Fibroblast of skin of left quadriceps (primary cell): ENCODE results near the gene MAPK11.
A peak's percentile ranks its signal among the peaks of the same experiment; 100 is the strongest.

Experiments
- DNase-seq, 2 experiments: peaks; one replicate each; pipeline ENCODE4 v3.0.0-alpha.2; 2013; ENCODE audit warnings: low read depth in 2 of 2

MAPK11 gene

DNA sequence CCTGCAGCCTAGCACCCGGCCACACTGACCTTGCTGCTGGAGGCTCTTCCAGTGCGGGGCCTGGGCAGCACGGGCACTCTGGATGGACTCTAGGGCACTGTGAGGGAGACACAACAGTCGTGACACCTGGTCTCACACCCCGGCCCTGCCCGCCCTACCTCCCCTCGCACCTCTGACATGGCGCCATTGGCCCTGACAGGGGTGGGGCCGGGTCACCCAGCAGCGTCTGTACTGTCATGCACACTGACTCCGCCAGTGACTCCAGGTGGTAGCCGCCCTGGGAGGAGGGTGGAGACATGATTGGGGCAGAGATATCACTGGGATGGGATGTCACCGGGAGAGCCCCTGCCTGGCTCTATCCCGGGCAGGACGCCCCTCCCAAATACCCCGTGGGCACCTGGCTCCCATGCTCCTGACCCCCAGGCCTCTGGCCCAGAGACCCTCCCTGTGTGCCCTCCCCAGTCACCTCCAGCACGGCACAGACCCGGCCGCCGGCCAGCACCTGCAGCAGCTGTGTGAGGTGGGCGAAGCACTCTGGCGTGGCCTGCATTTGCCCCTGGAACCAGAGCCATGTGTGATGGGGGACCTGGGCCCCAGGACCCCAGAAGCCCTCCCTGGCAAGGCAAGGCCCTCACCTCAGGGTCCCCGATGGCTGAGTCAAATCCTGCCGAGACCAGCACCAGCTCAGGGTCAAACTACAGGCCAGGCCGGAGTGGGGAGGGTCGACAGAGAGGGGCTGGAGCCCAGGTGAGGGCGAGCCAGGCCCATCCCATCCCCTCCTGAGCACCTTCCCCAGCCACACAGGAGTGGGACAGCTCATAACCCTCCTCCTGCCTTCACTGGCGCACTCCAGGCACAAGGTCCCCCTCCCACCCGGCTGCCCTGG is 21.7 kb downstream of the MAPK11 start:
- no peak for DNase-seq

DNA sequence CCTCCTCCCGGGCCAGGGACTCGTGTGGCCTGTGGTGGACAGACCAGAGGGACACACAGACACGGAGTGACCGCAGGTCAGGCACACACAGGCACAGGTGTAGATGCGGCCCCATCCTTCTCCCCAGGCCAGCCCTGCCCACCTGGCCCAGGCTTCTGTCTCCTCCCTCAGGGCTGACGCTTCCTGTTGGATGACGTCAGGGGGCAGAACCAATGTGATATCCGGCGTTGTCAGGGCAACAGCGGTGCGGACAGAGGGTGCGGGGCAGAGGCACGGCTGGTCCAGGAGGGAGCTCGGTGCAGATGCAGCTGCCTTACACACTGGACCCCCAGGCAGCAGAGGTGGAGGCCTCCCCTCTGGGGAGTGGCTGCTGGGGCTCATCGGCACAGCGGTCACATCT is 22.4 kb downstream of the MAPK11 start:
- DNase-seq, result no peak

DNA sequence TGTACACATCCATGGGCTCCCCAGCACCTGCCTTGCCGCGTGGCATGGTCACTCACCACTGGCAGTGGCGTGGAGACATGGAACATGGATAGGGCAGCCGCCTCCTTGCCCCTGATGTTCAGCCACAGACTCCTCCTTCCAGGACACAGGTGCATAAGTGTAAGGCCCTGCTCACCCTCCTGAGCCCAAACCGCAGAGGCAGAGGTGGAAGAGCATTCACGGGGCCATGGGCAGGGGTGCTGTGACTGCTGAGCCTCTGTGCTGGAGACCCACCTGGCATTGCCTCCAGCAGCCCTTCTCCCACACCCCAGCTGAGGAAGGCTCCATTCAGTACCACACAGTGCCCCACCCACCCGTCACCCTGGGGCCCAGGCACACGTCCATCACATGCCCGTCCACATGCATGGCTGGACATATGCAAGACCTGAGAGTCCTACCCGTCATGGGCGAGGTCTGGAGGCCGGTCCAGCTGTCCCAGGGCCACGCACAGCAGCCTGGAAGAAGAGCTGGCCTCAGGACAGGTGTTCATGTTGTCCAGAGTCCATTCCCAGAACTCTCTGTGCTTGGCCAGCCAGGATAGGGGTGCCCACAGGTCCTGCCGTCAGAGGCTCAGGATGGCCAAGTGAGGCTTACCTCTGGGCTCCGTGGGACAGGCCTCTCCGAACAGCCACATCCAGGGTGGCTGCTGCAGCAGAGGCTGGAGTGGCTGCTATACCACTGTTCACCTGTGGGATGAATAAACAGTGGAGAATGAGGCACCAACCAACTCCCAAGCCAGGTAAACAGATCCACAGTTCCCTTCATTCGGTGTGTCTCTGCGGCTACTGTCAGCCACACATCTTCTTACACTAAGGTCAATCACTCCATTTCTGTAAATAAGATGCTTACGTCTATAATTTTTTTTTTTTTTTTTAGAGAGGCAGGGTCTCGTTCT is 23.7 kb downstream of the MAPK11 start:
- no peak for DNase-seq

DNA sequence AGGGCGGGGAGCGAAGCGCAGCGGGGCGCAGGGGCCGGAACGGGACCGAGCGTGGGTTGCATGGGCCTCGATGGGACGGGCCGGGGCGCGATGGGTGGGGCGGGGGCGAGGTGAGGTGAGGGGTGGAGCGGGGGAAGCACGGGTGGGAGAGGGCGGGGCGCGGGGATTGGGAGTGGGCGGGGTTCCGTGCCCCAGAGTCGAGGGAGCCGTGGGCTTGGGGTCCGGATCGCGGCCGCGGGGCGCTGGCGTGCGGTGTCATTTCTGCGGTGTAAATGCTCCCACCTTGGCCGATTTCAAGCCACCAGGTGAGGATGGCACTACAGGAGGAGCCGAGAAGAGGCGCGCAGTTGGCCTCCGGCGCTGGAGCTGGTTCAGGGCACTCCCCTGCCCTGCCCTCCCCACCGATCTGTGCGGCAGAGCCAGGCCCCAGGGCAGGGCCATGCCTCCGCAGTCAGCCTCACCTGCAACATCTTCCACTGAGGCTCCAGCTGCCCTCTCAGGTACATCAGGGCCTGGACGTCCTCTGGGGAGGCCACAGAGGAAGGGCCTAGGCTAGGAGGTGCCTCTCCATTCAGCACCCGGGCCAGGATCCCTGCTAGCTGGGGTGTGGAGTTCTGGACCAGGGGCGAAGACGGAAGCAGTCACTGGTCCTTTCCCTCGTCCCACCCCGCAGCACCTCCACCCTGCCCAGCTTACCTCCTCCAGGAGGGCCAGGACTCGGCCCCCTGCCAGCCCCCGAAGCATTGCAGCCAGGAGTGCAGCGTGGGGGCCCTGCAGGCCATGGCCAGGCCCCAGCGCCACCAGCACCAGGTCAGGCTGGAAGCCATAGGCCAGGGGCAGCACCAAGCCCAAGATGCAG is 24.7 kb downstream of the MAPK11 start:
- no peak for DNase-seq

DNA sequence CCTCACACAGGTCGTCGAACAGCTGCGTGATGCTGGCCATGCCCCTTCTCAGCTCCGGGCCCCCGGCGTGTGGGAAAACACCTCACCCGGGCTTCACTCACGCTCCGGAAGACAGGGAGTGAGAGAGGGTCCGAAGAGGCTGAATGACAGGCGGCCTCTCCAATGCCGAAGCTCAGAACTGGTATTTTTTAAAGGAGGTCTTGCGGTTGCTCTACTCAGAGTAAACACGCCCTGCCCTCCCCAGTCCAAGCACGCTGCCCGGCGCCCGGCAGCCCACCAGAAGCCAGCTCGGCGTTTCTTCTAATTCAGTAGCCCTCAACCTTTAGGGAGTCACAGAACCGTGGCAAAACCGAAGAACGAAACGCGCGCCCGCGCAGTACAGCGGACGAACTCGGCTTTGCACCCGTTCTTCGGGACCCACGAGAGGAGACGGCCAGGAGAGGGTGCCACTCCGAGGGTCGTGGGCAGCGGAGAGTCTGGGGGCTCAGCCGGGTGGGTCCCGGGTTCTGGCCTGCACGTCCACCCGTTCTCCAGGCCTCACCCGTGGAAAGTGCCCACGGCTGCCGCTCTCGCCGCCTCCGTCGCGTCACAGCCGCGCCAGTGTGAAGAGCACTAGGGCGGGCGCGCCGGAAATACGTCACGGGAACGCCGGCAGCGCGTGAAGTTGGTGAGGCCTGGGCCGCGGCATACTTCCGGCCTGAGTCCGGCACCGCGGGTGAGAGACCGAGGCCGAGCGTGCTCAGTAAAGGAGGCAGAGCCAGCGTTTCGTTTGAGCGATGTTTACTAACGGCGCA is 25.6 kb downstream of the MAPK11 start, which contains the start of gene TUBGCP6:
Gene TUBGCP6 (minus strand): TSS at position 604 of the 794 bp plus-strand sequence. CDS start 564 bp downstream, at position 40.
- DNase-seq, result peak; percentile 71 to 77

DNA sequence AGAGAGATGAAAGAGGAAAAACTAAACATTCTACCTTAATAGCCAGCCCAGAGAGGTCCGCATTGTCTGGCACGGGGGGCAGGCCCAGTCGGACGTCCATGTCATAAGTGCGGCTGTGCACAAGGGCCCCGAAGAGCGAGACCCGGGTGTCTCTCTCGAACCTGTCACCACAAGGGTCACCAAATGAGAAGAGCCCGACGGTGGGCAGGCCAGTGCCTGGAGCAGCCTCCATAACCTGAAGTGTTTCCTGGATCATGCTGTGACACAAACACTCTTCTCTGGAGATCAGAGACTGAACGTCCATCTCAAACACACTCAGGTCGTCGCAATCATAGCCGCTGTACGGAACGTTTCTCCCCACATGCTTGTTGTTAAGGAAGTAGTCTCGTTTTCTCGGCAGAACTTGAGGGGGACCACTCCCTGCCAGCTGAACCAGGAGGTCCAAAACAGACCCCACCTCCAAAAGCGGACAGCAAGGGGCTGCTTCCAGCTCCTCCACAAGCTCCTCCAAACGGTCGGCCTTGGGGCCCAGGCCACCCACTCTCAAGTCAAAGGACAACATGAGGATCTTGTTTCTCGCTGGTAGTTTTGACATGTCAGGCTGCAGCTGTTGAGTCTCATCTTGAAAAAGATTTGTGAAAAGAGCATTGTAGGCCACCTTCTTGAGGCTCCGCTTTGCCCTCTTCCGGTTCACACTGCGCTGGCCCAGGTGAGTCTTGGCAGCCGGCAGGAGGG is 26.3 kb downstream of the MAPK11 start:
- no peak for DNase-seq

DNA sequence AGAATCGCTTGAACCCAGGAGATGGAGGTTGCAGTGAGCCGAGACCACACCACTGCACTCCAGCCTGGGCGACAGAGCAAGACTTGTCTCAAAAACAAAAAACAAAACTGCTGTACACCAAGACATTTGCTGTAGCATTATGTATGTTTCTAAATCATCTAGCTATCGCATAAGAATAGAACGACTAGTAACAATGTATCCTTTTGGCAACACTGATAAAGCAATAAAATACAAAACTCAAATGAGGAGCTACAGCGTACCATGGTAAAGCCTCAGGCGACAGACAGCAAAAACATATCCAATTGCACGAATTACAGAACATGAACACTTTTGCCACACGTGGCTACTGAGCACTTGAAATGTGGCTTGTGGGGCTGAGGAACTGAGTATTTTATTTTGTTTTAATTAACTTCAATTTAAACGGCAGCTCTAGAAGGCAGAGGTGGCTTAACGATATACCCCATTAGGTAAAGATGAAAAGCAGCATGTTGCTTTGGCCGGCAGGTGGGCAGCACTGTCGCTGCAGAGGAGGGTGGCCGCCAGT is 27.7 kb downstream of the MAPK11 start:
- DNase-seq, result no peak

DNA sequence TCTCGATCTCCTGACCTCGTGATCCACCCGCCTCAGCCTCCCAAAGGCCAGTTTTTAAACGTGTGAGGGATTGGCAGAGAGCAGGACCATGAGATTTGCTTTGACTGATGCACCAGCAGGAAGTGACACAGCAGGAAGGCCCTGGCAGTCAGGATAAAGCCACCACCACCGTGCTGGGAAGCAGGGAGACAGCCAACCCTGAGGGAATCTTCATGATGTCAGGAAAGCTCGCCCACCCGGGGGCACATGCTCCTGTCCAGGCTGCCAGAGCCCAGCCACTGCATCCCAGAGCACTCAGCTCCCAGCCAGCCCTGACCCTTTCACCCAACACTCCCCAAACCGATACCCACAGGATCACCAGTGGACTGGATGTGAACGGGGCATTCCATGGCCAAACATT is 31.4 kb downstream of the MAPK11 start:
- DNase-seq, result no peak

DNA sequence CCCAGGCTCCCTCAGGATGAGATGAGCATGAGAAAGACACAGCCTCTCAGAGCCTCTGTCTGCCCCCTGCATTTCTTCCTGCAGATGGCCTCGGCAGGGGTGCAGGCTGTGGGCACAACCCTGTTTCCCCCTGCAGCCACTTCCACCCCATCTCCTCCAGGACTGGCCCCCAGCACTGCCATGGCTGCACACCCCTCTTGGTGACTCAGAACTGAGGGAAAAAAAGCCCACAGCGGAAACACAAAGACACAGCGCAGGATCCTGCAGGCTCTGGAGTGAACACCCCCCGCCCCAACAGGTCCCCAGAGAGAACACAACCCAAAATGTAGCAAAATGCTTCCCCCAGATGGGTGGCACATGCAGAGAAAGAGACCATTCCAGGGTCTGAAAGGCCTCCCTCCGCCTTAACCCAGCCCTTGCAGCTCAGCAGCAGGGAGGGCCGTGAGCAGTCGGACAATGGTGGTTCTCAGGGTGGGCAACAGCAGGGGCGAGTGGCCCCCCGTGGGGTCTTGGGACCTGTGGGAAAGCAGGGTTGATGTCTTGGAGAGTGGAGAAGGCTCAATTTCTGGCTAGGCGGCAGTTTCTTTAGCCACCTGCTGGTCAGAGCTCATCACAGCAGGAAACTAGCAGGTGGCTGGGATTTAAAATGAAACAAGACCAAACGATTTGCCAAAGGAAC is 33.3 kb downstream of the MAPK11 start:
- DNase-seq, result no peak

DNA sequence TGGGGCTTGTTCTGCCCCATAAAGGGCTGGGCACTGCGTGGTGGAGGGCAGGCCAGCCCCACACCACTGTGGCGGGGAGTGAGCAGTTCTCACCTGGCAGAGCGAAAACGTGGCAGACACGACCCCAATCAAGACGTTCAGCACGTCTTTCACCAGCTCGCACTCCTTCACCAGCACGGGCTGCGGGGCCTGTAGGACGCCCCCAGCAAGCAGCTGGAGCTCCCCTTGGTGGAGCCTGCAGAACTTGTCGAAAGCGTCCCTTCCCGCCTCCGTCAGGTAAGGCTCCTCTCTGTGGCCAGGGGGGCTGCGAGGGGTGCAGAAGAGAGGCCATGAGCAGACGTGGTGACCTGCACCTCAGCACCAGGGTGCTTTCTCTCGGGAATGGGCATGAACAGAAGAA is 37.0 kb downstream of the MAPK11 start:
- no peak for DNase-seq

DNA sequence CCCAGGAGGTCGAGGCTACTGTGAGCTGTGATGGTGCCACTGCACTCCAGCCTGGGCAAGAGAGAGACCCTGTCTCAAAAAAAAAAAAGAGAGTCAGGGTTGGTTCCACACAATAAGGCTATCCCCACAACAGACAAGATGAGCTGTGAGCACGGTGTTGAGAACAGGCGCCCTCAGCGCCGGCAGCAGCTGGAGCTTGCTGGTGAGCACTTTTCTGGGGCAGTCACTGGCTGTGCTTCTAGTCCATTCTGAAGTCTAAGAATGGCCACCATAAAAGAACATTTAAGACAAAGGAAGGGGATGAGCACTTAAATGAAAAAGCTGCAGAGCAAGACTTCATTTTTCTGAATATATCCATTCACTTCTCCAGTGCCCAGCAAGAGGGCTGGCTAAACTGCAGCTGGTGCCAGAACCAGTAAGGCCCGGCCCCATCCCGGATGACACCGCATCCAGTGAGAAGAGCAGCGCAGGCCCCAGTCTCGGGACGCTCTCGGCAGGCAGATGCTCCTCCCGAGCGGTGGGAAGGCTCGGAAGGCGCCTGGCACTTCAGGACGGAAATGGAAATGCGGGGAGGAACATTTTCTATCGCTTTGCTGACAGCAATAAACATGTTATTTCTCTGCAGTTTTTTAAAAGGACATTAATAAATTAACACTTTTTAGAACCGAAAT is 37.6 kb downstream of the MAPK11 start:
- DNase-seq, result no peak

DNA sequence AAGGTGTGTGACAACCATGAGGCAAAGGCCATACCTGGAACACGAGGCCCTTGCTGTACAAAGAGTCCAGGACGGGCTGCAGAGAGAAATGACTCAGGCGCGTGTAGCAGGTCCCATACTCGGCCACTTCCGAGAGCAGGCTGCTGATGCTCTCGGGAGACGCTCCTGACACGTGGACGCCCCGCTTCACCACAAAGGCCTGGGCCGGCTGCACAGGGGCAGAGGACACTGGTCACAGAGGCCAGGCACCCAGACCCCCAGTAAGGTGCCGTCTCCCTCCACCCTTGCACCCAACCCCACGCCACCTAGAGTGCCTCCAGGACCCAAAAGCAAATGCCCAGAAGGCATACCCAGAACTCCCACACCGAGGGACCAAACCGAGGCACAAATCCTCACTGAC is 40.8 kb downstream of the MAPK11 start:
- no peak for DNase-seq

DNA sequence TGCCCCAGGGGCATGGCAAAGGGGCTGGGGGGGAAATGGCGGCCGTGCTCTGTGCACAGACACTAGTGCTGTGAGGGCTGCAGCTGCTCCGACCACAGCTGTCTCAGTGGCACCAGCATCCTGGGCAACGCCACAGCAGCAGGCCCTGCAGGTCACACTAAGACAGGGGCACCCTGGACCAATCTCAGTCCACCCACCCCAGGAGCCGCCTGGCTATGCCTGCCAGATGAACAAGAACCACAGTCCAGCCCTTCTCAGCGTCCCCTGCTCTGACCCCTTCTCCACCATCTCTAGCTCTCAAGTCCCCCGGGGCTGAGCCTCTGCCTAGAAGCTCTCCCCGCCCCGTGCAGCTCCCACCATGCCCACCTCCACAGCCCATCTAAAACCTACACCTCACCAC is 41.8 kb downstream of the MAPK11 start:
- no peak for DNase-seq

DNA sequence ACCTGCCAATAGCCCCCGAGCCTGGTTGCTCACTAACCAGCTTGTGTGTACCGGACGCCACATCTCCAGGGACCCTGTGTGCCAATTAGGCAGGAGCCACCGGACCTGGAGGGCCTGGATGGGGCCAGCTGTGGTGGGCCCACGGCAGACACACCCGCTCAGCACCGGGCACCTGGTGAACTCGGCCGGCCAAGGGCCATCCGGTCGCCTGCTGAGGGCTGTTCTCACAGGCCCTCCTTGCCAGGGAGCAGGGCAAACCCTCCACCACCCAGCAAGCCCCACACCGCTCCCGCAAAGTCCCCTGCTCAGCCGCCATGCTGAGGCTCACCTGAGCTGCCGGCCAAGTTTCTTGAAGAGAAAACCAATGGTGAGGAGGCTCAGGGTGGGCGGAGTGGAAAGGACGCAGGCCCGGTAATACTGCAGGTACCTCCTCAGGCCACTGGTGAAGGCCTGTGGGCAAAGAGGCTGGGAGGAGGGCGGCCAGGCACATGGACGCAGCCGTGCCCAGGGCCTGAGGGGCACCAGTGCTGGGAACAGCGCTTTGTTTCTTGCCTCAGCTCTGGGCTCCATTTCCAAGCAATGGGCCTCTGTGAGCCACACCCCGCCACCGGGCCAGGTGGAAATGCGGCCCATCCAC is 42.5 kb downstream of the MAPK11 start:
- DNase-seq, result no peak

DNA sequence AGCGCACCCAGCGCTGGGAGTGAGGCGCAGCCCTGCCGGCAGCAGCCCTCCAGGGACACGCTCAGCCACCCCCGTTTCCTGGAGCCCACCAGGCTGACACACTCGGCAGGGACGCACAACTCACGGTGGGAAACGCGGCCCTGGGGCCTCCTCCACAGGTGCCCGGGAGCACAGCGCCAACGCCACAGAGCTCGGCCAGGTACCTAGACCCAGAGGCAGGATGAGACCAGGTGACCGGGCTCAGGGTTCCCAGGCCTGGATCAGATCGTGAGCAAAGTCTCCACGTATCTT is 43.4 kb downstream of the MAPK11 start:
- no peak for DNase-seq

DNA sequence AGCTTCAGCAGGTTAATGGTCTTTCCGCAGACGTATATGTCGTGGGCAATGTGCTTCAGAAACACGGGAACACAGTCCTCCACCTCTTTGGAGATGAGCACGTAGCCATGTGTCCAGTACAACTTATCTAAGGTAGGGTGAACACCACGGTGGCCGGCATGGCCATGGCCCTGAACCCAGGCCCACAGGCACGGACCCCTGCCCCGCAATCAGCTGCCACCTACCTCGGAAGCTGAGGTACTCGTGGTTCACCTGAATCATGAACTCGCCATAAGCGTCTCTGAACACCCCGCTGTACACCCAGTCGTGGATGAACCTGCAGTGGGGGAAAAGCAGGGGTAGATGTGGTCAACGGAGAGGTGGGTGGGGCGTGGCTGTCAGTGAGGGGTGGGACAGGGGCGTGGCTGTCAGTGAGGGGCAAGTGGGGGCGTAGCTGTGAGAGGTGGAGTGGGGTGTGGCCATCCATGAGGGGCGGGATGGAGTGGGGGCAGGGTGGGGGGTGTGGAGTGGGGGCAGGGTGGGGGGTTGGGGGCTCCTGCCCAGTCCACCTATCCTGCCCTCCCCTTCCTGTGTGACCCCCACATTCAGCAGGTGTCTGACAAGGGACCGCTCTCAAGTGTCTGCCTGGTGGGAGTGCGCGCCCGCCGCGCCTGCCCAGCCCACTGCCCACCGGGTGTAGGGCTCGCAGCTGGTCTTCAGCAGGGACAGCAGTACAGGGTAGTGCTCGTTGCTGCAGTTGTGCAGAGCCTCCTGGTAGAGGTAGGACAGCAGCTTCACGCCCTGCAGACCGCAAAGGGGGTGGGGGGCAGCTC is 43.9 kb downstream of the MAPK11 start:
- DNase-seq, result no peak

DNA sequence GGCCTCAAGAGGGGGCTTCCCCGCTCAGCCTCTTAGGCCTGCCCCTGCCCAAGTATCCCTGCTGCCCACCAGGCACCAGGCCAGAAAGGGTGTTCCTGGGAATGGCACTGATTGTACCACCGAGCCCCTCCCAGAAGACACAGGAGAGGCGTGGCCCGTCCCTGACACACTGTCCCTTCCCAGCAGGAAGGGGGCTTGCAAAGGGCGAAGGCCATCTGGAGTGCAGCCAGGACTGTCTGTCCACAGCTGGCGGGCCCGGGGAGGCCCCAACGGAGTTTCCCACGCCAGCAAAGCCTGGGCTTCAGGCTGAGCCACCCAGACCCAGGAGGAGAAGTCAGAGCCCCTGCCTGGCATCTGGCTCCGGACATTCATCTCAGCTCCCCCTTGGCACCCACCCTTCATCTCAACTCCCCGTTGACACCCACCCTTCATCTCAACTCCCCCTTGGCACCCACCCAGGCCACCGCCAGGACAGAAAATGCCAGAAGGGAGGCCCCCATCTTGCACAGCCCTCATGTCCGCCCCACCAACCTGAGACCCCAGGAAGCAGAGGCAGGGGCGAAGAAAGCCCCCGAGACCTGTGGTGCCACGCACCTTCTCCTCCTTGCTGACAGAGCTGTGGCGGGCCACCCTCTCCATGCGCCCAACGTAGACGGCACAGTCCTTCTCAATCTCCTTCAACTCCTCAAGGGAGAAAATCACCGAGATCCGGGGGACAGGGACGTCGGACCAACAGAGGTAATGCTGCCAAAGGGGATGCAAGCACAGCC is 44.8 kb downstream of the MAPK11 start:
- DNase-seq, result no peak
